H1 (cell line): ENCODE results near the gene BABAM2.

ENCODE experiments used
- CEBPB ChIP-seq: IDR thresholded peaks from 2 replicates; pipeline ENCODE4 v1.6.1; 2012; ENCODE audit warnings: low read depth, low read length
- EGR1 ChIP-seq: IDR thresholded peaks from 2 replicates; pipeline ENCODE4 v1.6.1; 2011; ENCODE audit warnings: low read depth, low read length, borderline replicate concordance
- EZH2 ChIP-seq: fragments of 200-600 bp; sonication (generic); IDR thresholded peaks from 2 replicates; pipeline ENCODE4 v1.7.1; 2012; ENCODE audit warnings: low read depth, mild to moderate bottlenecking, moderate library complexity, low read length, inconsistent platforms; ENCODE audit not compliant: severe bottlenecking
- GABPA ChIP-seq: IDR thresholded peaks from 2 replicates; pipeline ENCODE4 v1.6.1; 2011; ENCODE audit warnings: mild to moderate bottlenecking, low read length, moderate library complexity, borderline replicate concordance; ENCODE audit not compliant: insufficient read depth
- HDAC6 ChIP-seq: IDR thresholded peaks from one replicate; pipeline ENCODE4 v1.7.1; 2012; ENCODE audit warnings: low read depth, mild to moderate bottlenecking, inconsistent platforms, low read length, moderate library complexity
- PHF8 ChIP-seq: fragments of 200-600 bp; sonication (generic); conservative IDR thresholded peaks from 2 replicates; pipeline ENCODE4 v1.7.1; 2012; ENCODE audit warnings: low read depth, mild to moderate bottlenecking, inconsistent platforms, low read length, moderate library complexity
- POLR2A ChIP-seq, 2 experiments: IDR thresholded peaks; 1 replicate in 1 of 2; 2 replicates in 1 of 2; pipeline ENCODE4 v1.6.1; 2011; ENCODE audit warnings: low read depth in 2 of 2, low read length in 2 of 2, mild to moderate bottlenecking in 2 of 2; ENCODE audit errors: control extremely low read depth in 1 of 2
- POLR2AphosphoS5 ChIP-seq: IDR thresholded peaks from 2 replicates; pipeline ENCODE4 v1.6.1; 2011; ENCODE audit warnings: low read depth, low read length
- RAD21 ChIP-seq, 2 experiments: IDR thresholded peaks in 1 of 2; conservative IDR thresholded peaks in 1 of 2; 2 replicates each; pipeline ENCODE4 v1.6.1; 2011; ENCODE audit warnings: low read depth in 2 of 2, low read length in 2 of 2, improper control_type of control experiment in 1 of 2, inconsistent platforms in 1 of 2, mild to moderate bottlenecking in 1 of 2, moderate library complexity in 1 of 2
- RFX5 ChIP-seq: IDR thresholded peaks from 2 replicates; pipeline ENCODE4 v1.6.1; 2011; ENCODE audit warnings: low read depth, low read length, improper control_type of control experiment, borderline replicate concordance
- TF ChIP-seq, protein P1 (sequence below), 3 experiments: IDR thresholded peaks; 1 replicate in 2 of 3; 2 replicates in 1 of 3; pipeline versions ENCODE4 v1.5.1 to v1.6.1; 2011; ENCODE audit warnings: low read length in 3 of 3, mild to moderate bottlenecking in 3 of 3, inconsistent platforms in 2 of 3, low read depth in 1 of 3, moderate library complexity in 1 of 3; ENCODE audit not compliant: insufficient read depth in 1 of 3; ENCODE audit errors: control extremely low read depth in 1 of 3
- TF ChIP-seq, protein P2 (sequence below): IDR thresholded peaks from 2 replicates; pipeline ENCODE4 v1.6.1; 2011; ENCODE audit warnings: low read depth, mild to moderate bottlenecking, low read length; ENCODE audit not compliant: insufficient read depth

DNA sequence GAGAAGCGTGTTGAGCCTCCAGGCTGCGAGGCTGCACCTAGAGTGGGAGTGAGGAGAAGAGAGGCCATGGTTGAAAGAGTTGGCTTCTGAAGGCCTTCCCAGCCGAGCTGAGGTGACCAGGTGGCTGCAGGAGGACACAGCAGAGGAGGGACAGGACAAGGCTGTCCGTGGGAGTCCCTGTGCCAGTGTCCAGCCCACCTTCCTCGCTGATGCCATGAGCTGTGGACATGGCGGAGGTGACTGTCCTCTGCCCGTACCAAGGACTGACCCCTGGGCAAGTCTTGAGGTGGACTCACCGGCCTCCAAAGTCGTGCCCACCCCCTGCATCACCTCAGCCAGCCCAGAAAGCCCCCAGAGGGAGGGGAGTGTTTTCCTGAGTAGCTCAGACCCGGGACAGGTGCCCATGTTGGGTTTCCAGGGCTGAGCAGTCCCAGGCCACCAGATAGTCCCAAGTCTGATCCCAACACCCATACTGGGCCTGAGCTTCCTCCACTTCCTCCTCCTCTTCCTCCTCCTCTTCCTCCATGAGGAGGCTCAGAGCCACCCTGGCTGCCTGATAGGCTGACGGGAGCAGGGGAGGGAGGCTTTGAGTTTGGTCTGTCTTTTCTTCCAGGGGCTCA, 459.1 kb downstream of the BABAM2 start:
- no peak for TF ChIP-seq RAD21 (IDR thresholded peaks at IDR 0.05 in 1 of 2, conservative IDR thresholded peaks at IDR 0.05 in 1 of 2; ENCODE audit: low read depth in 2 of 2, low read length in 2 of 2)
- TF ChIP-seq, protein P1, sequence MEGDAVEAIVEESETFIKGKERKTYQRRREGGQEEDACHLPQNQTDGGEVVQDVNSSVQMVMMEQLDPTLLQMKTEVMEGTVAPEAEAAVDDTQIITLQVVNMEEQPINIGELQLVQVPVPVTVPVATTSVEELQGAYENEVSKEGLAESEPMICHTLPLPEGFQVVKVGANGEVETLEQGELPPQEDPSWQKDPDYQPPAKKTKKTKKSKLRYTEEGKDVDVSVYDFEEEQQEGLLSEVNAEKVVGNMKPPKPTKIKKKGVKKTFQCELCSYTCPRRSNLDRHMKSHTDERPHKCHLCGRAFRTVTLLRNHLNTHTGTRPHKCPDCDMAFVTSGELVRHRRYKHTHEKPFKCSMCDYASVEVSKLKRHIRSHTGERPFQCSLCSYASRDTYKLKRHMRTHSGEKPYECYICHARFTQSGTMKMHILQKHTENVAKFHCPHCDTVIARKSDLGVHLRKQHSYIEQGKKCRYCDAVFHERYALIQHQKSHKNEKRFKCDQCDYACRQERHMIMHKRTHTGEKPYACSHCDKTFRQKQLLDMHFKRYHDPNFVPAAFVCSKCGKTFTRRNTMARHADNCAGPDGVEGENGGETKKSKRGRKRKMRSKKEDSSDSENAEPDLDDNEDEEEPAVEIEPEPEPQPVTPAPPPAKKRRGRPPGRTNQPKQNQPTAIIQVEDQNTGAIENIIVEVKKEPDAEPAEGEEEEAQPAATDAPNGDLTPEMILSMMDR (IDR thresholded peaks at IDR 0.05; ENCODE audit: control extremely low read depth in 1 of 3, insufficient read depth in 1 of 3, low read depth in 1 of 3, low read length in 3 of 3), result no peak
- TF ChIP-seq EGR1, result no peak
- no peak for TF ChIP-seq EZH2
- TF ChIP-seq POLR2A (IDR thresholded peaks at IDR 0.05; ENCODE audit: control extremely low read depth in 1 of 2, low read depth in 2 of 2, low read length in 2 of 2), result no peak
- TF ChIP-seq PHF8, result no peak
- TF ChIP-seq RFX5, result no peak
- TF ChIP-seq CEBPB, result no peak
- TF ChIP-seq, protein P2, sequence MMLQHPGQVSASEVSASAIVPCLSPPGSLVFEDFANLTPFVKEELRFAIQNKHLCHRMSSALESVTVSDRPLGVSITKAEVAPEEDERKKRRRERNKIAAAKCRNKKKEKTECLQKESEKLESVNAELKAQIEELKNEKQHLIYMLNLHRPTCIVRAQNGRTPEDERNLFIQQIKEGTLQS, result no peak
- no peak for TF ChIP-seq HDAC6
- no peak for TF ChIP-seq GABPA
- TF ChIP-seq POLR2AphosphoS5, result no peak
